Transverse colon (tissue), 4 donors: ENCODE data around the gene DMBT1. TPM values are rescaled to one million over a fixed set of nuclear protein-coding genes. Genes with fewer than 3 reads are reported as not detected.

Experiments
- DNase-seq: peaks from one replicate; pipeline ENCODE4 v3.0.0-alpha.2; 2019
- H3K27ac ChIP-seq, 4 donors: fragments of 200-600 bp; sonication (generic); 2 replicates each; pipeline ENCODE4 v1.5.1; 2016 to 2018; ENCODE audit warnings: inconsistent platforms in 4 of 4
- H3K27me3 ChIP-seq: fragments of 200-600 bp; sonication (generic); 2 replicates; pipeline ENCODE4 v1.5.1; 2017; ENCODE audit warnings: inconsistent platforms
- H3K36me3 ChIP-seq, 4 donors: fragments of 200-600 bp; sonication (generic); 2 replicates each; pipeline ENCODE4 v1.5.1; 2017 to 2019; ENCODE audit warnings: inconsistent platforms in 4 of 4
- H3K4me1 ChIP-seq, 4 donors: fragments of 200-600 bp; sonication (generic); 2 replicates each; pipeline ENCODE4 v1.5.1; 2017 to 2020; ENCODE audit warnings: inconsistent platforms in 4 of 4
- H3K4me3 ChIP-seq, 4 donors: fragments of 200-600 bp; sonication (generic); 1 replicate in 1 of 4; 2 replicates in 3 of 4; pipeline versions ENCODE4 v1.5.1 to v1.6.1; 2017 to 2019; ENCODE audit warnings: inconsistent platforms in 4 of 4
- H3K9me3 ChIP-seq, 2 donors: fragments of 200-600 bp; sonication (generic); 2 replicates each; pipeline ENCODE4 v1.5.1; 2017 to 2019; ENCODE audit warnings: inconsistent platforms in 2 of 2
- EP300 ChIP-seq: sonication (generic); formaldehyde crosslinking; IDR thresholded peaks from one replicate; pipeline ENCODE4 v1.6.1; 2017; ENCODE audit warnings: antibody characterized with exemption, low read depth
- POLR2A ChIP-seq: fragments of 450-650 bp; IDR thresholded peaks from one replicate; pipeline ENCODE4 v1.6.1; 2016; ENCODE audit warnings: antibody characterized with exemption, mild to moderate bottlenecking, moderate library complexity
- POLR2AphosphoS5 ChIP-seq, 3 donors: sonication (generic); formaldehyde crosslinking; IDR thresholded peaks; one replicate each; pipeline ENCODE4 v1.6.1; 2016; ENCODE audit warnings: antibody characterized with exemption in 3 of 3
- WGBS, 2 donors: methylation state at CpG; one replicate each; pipeline ENCODE4 v1.1.5; 2018; ENCODE audit warnings: low coverage in 1 of 2; 5-methylcytosine and 5-hydroxymethylcytosine counted together
- in situ Hi-C, 4 donors: fragments of 200-750 bp; cut with MboI; loops; one replicate each; pipeline versions ENCODE4 v1.15.0 to v1.15.1; 2017; ENCODE audit warnings: low sequenced_read_pairs in 3 of 4, low pct_ligation_motif_present in 1 of 4, low pct_unique_long_range_greater_than_20kb in 1 of 4
- intact Hi-C: fragments of 100-400 bp; cut with DNase I; formaldehyde crosslinking; loops from one replicate; pipeline ENCODE4 v1.15.1; 2023; ENCODE audit warnings: low total_unique reads
- total RNA-seq, 4 donors: library from RNA; depleted of rRNA; stranded (reverse); fragments of >200 nt; gene quantifications; one replicate each; pipeline ENCODE4 v1.1.0, GENCODE V29; 2016
- TF ChIP-seq, protein P1 (sequence below), 5 experiments: fragments of 200-600 bp in 3 of 5; fragments of 450-650 bp in 2 of 5; sonication (generic) in 3 of 5; IDR thresholded peaks; 1 replicate in 2 of 5; 2 replicates in 3 of 5; pipeline ENCODE4 v1.5.1; 2016 to 2017; ENCODE audit warnings: antibody characterized with exemption in 5 of 5, inconsistent platforms in 3 of 5, mild to moderate bottlenecking in 2 of 5, moderate library complexity in 1 of 5

Gene DMBT1
- total RNA-seq, 4 donors from 2014 or later, result 42.2 to 124 (median 68.5) TPM

DNA sequence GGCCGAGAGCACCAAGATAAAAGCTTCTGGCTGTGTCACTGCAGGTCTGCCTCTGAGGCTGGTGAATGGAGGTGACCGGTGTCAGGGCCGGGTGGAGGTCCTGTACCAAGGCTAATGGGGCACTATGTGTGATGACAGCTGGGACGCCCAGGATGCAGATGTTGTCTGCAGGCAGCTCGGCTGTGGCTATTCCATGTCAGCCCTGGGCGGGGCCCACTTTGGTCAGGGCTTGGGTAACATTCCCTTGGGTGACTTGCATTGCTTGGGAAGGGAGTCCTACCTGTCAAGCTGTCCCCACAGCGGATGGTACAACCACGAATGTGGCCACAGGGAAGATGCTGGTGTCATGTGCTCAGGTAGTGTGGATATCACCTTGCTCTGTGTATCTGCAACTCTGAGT lies 8.0 kb downstream of the DMBT1 start:
- Histone ChIP-seq H3K27me3 (no peaks in the 10 kb centered on the region), H3K9me3 (no peaks in the 10 kb centered on the region), H3K27ac (no peak overlapping the region), H3K36me3 (no peaks in the 10 kb centered on the region), H3K4me3 (no peak overlapping the region), H3K4me1 (peaks cover 0 to 9% (median 2%) of the 10 kb centered on the region in 4 donors)
- 81% methylated on average over 8 of the region's 8 CpGs; no CpG with 5 or more reads in 1 of the 2 donors for WGBS, 2 donors
- DNase-seq, result no peak
- TF ChIP-seq POLR2A (no peak), EP300 (no peak), POLR2AphosphoS5 (IDR thresholded peaks at IDR 0.05) (no peak)
- TF ChIP-seq, protein P1, sequence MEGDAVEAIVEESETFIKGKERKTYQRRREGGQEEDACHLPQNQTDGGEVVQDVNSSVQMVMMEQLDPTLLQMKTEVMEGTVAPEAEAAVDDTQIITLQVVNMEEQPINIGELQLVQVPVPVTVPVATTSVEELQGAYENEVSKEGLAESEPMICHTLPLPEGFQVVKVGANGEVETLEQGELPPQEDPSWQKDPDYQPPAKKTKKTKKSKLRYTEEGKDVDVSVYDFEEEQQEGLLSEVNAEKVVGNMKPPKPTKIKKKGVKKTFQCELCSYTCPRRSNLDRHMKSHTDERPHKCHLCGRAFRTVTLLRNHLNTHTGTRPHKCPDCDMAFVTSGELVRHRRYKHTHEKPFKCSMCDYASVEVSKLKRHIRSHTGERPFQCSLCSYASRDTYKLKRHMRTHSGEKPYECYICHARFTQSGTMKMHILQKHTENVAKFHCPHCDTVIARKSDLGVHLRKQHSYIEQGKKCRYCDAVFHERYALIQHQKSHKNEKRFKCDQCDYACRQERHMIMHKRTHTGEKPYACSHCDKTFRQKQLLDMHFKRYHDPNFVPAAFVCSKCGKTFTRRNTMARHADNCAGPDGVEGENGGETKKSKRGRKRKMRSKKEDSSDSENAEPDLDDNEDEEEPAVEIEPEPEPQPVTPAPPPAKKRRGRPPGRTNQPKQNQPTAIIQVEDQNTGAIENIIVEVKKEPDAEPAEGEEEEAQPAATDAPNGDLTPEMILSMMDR (IDR thresholded peaks at IDR 0.05), result no peak
- in situ Hi-C loops (loop anchor here (5.0 to 25.0 kb wide), 5 partner anchors 41 to 281 kb away; no protein-coding TSS in a partner anchor), intact Hi-C loops (loop anchor here (5.0 to 10.0 kb wide), 2 partner anchors 134 to 271 kb away; no protein-coding TSS in a partner anchor)

DNA sequence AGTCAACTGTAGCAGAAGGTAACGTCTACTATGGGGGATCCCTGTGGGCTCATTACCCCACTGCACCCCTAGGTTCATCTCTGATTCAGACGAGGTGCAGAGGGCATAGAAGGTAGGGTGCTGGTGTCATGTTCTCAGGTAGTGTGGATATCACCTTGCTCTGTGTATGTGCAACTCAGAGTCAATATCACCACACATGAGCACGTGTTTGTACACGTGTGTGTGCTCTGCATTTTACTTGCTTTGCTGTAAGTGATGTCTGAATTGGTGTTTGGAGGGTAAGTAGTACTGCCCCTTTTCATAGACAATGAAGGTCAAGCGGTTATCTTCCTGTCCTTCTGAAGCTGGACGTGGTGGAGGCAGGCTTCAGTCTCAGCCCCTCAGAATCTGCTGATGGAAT lies 10.4 kb downstream of the DMBT1 start:
- H3K4me3 ChIP-seq, result no peak overlapping the region
- no peaks in the 10 kb centered on the region for H3K27me3 ChIP-seq
- WGBS, 2 donors, result 75 to 82% methylated on average over 2 to 6 of the region's 6 CpGs
- no peaks in the 10 kb centered on the region for H3K9me3 ChIP-seq
- no peak overlapping the region for H3K27ac ChIP-seq
- no peaks in the 10 kb centered on the region for H3K36me3 ChIP-seq
- intact Hi-C loops (loop anchor here (5.0 kb wide), 1 partner anchor 119 kb away; the partner anchor contains the start of gene ARMS2), in situ Hi-C loops (loop anchor here in 1 of 4 donors (25.0 kb wide), 1 partner anchor 284 kb away; no protein-coding TSS in a partner anchor)
- peaks cover 0 to 2% (median under 1%) of the 10 kb centered on the region in 4 donors for H3K4me1 ChIP-seq
- no peak for DNase-seq
- no peak for TF ChIP-seq POLR2A

DNA sequence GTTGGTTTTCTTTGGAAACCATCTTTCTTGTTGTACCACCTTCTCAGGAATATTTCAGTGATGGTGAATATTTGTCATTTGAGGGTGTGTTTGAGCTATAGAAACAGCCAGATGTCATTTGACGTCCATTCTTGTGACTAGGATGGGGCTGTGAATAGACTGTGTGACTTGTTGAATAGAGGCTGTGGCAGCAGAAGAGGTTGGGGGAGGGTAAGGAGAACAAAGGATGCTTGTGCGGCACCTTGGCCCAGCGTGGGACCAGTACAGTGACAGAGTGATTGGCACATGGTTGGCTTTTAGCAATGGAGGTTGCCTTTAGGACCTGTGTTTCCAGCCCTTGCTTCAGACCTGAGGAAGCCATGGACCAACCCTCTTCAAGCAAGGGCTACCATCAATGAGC lies 11.3 kb downstream of the DMBT1 start:
- H3K4me1 ChIP-seq, result no peaks in the 10 kb centered on the region
- WGBS, 2 donors, result 77% methylated on average over 3 of the region's 3 CpGs; no CpG with 5 or more reads in 1 of the 2 donors
- H3K9me3 ChIP-seq, result no peaks in the 10 kb centered on the region
- no peak overlapping the region for H3K4me3 ChIP-seq
- in situ Hi-C loops (loop anchor here in 1 of 4 donors (25.0 kb wide), 1 partner anchor 285 kb away; no protein-coding TSS in a partner anchor), intact Hi-C loops (loop anchor here (5.0 kb wide), 1 partner anchor 120 kb away; the partner anchor contains the start of gene ARMS2)
- TF ChIP-seq, protein P1 (IDR thresholded peaks at IDR 0.05), result no peak
- TF ChIP-seq EP300 (no peak), POLR2AphosphoS5 (IDR thresholded peaks at IDR 0.05) (no peak)
- no peak overlapping the region for H3K27ac ChIP-seq
- no peak for DNase-seq
- H3K36me3 ChIP-seq, result no peaks in the 10 kb centered on the region
- H3K27me3 ChIP-seq, result no peaks in the 10 kb centered on the region

DNA sequence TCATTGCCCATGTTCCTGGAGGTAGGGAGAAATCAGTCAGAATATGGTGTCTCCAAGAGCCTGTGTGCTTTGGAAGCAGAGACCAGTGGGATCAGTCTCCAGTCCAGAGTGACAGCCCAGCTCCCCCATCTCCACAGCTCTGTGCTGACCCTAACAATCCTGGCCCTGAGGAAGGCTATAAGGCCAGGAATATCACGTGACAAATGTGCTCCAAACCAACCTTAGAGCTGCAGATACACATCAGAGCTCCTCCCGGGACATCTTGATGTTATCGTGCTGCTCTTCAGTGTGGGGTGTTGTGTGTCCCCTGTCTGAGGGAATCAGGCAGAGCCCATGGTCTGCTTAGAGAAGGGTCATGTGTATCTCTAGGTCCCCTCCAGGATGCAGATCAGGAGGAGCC lies 15.2 kb downstream of the DMBT1 start:
- no peak overlapping the region for H3K27ac ChIP-seq
- DNase-seq, result no peak
- WGBS, 2 donors, result 57% methylated on average over 3 of the region's 3 CpGs; no CpG with 5 or more reads in 1 of the 2 donors
- no peaks in the 10 kb centered on the region for H3K9me3 ChIP-seq
- H3K4me3 ChIP-seq, result no peak overlapping the region
- H3K36me3 ChIP-seq, result no peaks in the 10 kb centered on the region
- in situ Hi-C loops, result no loop called here
- no peak for TF ChIP-seq POLR2AphosphoS5 (IDR thresholded peaks at IDR 0.05)
- TF ChIP-seq EP300, result no peak
- no peak for TF ChIP-seq POLR2A
- TF ChIP-seq, protein P1 (IDR thresholded peaks at IDR 0.05), result no peak
- intact Hi-C loops, result no loop called here
- H3K27me3 ChIP-seq, result no peaks in the 10 kb centered on the region
- no peaks in the 10 kb centered on the region for H3K4me1 ChIP-seq

DNA sequence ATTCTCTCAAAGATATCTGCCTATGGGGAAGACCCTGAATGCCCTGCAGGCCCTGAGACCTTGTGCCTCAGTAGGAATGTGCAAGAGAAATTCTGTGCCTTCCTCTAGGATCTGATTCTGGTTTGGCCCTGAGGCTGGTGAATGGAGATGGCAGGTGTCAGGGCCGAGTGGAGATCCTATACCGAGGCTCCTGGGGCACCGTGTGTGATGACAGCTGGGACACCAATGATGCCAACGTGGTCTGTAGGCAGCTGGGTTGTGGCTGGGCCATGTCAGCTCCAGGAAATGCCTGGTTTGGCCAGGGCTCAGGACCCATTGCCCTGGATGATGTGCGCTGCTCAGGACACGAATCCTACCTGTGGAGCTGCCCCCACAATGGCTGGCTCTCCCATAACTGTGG lies 15.7 kb downstream of the DMBT1 start:
- no peak for DNase-seq
- 80% methylated on average over 5 of the region's 6 CpGs; no CpG with 5 or more reads in 1 of the 2 donors for WGBS, 2 donors
- in situ Hi-C loops, result no loop called here
- Histone ChIP-seq H3K36me3 (no peaks in the 10 kb centered on the region), H3K27me3 (no peaks in the 10 kb centered on the region), H3K4me3 (no peak overlapping the region), H3K9me3 (no peaks in the 10 kb centered on the region), H3K4me1 (no peaks in the 10 kb centered on the region), H3K27ac (no peak overlapping the region)
- intact Hi-C loops, result no loop called here
- TF ChIP-seq EP300, result no peak
